A549 treated with RU486 at 1 μM for 4 hours (cell line): Measurements from ENCODE around the gene STAMBPL1. TPM values are rescaled to one million over a fixed set of nuclear protein-coding genes. Genes with fewer than 3 reads are reported as not detected.

ENCODE experiments used
- total RNA-seq: library from RNA; stranded (reverse); fragments of 200-300 nt; extraction: Qiagen RNA extraction; gene quantifications from 5 replicates; pipeline ENCODE4 v1.2.3, GENCODE V29; 2022; ENCODE audit warnings: low read depth

The STAMBPL1 gene
- total RNA-seq: 28.9 to 40.1 TPM (median 36.3 TPM) in 5 replicates

GRCh38 chr10:88879534-88880281 lies at the start of gene STAMBPL1:
STAMBPL1 (plus strand) TSS chr10:88880245; CDS start chr10:88901709, 21,464 bp downstream.

GRCh38 chr10:88851706-88852105 lies 28.3 kb upstream of the STAMBPL1 start, which contains the start of gene ANKRD22:
ANKRD22 (minus strand) TSS chr10:88851844; CDS start chr10:88851607, 237 bp downstream.

GRCh38 chr10:88952647-88953111 lies 72.6 kb downstream of the STAMBPL1 start, which contains the start of gene ACTA2:
ACTA2 (minus strand) TSS chr10:88952773; CDS start chr10:88948930, 3,843 bp downstream.

Other genes with a start within 250 kb of the STAMBPL1 start
- gene LIPF, start 215.8 kb upstream of the STAMBPL1 start, total RNA-seq: not detected in 5 replicates
- not detected in 5 replicates for gene LIPK, start 174.0 kb upstream of the STAMBPL1 start, total RNA-seq
- not detected in 5 replicates for gene LIPN, start 120.2 kb upstream of the STAMBPL1 start, total RNA-seq
- gene LIPM, start 77.5 kb upstream of the STAMBPL1 start, total RNA-seq: not detected in 5 replicates
- 0.14 to 0.46 TPM (median 0.27 TPM) in 5 replicates for gene ANKRD22, start 28.4 kb upstream of the STAMBPL1 start, total RNA-seq
- gene ACTA2, start 72.5 kb downstream of the STAMBPL1 start, total RNA-seq: 17.8 to 22.4 TPM (median 18.3 TPM) in 5 replicates
- gene FAS, start 110.6 kb downstream of the STAMBPL1 start, total RNA-seq: 30.2 to 39.9 TPM (median 31.6 TPM) in 5 replicates